Bone marrow (tissue), 2 donors: ENCODE measurements around the gene RPS2.
A peak's percentile ranks its signal among the peaks of the same experiment; 100 is the strongest.
"Not testable (repeated sequence)": the region's sequence is repeated elsewhere in the genome, so short reads cannot be mapped to it uniquely, and the experiment has no call there.

Source experiments
- DNase-seq, 2 donors: peaks; one replicate each; lab custom pipeline; 2025; lab: John Stamatoyannopoulos, UW

RPS2 gene

DNA sequence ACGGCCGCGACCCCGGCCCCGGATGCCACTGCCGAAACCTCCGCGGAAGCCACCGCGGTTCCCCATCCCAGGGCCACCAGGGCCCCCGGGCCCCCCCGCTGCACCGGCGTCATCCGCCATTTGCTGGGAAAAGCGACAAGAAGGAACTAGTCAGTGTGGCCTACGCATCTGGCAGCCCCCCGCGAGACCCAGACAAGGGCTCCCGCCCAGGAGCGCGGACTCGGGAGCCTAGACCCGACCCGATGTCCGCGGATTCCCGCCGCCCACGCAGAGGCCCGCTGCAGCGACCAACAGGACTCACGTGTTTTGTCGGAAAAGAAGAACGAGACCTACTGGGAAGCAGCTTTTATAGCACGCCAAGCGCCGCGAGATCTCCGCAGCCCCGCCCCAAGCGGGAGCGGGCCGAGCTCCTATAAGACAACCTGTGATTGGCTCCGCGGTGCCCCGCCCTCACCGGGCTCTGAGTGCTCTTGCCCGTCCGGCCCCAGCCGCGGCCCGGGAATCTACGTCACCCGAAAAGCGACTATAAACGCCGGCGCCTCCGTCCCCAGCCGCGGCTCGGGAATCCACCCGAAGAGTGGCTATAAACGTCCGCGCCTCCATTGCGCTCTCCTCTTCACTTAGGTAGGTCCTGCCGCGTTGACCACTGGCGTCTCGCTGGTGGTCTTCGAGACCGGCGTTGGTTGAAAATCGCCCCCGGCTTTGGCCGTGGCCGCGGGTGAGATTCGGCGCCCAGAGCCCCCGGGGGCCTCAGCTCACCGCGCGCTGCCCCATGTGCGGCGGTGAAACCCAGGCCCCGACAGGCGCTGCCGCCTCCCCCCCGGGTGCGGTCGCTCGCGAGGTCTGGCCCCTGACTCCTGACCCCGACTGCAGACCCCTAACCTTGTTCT is at the start of gene RPS2:
TSS of gene RPS2 (minus strand) at position 321 of the 890 bp plus-strand sequence. CDS start at position 120, 201 bp downstream.
- DNase-seq: peak; percentile 96 to 99

DNA sequence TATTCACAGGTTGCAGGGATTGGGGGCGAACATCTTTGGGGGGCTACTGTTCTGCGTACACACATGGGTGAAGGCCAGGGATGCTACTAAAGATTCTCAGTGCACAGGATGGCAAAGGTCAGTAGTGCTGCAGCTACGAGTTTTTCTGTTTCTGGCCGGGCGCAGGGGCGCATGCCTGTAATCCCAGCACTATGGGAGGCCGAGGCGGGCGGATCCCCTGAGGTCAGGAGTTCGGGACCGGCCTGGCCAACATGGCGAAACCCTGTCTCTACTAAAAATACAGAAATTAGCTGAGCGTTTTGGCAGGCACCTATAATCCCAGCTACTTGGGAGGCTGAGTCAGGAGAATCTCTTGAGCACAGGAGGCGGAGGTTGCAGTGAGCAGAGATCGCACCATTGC is 48.9 kb upstream of the RPS2 start:
- DNase-seq: no peak

DNA sequence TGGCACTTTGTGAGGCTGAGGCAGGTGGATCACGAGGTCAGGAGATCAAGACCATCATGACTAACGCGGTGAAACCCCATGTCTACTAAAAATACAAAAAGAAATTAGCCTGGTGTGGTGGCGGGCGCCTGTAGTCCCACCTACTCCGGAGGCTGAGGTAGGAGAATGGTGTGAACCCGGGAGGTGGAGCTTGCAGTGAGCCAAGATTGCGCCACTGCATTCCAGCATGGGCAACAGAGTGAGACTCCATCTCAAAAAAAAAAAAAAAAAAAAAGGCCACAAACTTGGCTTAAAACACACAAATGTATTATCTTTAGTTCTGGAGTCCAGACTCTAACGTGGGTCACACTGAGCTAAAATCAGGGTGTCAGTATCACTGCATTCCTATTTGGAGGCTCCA is 47.1 kb upstream of the RPS2 start:
- DNase-seq: not testable (repeated sequence)

DNA sequence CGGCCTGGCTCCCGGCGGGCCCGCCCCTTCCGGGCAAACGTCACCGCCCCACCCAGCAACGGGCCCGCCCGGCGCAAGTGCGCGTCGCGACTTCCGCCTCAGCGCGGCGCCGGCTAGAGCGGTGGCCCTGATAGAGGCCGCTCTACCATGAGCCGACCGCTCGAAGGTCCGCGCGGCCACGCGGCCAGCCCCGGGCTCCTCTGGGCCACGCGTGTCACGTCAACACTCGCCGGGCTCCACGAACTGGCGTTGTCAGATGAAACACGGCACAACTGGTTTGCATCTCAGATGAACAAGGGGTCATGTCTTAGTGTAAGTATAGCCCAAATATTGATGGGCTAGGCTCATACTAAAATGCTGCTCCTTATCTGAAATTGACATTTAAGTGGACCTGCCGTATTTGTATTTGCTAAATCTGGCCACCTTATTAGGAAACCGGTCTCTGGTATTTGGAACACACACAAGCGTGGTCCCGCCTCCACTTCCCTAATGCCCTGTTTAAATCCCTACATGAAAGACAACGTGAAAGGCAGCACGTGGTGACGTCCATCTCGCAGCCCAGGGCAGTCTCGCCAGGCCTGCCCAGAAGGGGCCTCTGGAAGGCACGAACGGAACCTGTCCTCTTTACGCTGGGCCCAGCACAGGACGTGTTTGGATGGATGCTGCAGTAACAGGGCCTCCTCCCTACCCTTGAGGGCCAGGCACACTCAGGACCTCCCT is 45.3 kb upstream of the RPS2 start, which contains the start of gene ZNF598:
TSS of gene ZNF598 (minus strand) at position 31 of the 720 bp plus-strand sequence.
- DNase-seq: peak in 1 of 2 donors; percentile 34

DNA sequence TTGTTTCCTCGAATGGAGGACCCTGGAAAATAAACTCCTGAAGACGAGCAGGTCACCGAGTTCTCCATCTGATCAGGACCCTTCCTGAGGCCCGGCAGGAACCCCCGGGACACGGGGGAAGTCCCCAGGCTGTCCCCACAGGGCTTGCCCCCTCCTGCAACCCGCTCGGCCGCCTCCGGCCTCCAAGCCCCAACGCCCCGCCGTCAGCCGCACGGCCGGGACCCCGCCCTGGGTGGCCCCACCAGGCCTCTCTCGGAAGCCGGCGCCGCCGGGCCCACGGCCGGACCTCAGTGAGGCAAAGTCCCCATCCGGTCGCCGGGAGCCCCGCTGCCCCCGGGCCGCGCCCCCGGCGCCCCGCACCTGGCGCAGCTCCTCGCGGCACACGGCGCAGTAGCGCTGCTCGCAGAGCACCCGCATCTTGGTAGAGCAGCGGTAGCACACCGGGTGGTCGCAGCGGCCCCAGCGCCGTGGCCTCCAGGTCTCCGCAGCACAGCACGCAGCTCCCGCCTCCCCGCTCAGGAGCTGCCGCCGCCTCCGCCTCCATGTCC is 44.6 kb upstream of the RPS2 start:
- no peak for DNase-seq

DNA sequence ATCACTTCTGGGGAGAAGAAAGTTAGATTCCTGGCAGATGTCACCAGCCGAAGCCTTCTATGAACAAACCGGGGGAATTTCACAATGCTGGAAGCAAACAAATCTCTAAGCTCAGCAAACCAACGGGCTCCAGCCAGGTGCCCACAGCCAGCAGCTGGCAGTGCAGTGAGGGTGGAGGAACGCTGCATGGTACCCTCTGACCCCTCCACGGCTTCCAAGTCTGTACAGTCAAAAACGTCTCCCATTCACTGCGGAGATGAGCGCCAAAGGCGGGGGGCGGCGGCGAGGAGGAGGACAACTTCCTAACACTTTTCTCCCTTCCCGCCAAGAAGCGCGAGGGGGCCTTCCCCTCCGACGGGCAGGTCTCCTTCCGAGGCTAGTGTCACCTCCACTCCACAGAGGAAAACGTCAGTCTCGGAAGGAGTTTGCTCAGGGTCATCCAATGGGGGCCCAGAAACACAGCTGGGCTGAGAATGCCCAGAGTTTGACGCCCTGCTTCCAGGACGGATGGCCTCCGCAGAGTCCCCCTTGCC is 44.1 kb upstream of the RPS2 start:
- peak in 1 of 2 donors; percentile 30 for DNase-seq

DNA sequence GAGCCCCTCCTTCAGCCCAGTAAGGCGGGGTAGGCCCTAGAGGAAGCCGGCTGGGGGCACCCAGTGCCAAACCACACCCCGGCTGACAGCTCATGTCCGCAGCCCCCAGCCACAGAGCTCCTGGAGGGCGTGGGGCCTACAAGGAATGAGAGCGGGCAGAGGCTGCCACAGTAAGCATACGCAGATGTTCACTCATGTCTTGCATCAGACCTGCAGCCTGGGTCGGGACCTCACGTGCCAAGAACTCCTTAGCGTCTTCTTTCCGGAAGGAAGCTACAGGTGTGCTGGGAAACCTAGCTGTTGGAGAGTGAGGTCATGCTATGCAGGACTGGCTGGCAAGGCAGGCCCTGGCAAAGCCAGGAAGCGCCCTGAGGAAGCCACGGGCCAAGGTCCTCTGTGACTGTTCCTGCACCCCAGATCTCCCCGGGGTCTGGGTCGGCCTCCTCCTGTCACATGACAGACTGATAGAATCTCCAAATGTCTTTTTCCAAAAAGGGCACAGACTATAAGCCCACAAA is 43.4 kb upstream of the RPS2 start:
- peak in 1 of 2 donors; percentile 30 for DNase-seq

DNA sequence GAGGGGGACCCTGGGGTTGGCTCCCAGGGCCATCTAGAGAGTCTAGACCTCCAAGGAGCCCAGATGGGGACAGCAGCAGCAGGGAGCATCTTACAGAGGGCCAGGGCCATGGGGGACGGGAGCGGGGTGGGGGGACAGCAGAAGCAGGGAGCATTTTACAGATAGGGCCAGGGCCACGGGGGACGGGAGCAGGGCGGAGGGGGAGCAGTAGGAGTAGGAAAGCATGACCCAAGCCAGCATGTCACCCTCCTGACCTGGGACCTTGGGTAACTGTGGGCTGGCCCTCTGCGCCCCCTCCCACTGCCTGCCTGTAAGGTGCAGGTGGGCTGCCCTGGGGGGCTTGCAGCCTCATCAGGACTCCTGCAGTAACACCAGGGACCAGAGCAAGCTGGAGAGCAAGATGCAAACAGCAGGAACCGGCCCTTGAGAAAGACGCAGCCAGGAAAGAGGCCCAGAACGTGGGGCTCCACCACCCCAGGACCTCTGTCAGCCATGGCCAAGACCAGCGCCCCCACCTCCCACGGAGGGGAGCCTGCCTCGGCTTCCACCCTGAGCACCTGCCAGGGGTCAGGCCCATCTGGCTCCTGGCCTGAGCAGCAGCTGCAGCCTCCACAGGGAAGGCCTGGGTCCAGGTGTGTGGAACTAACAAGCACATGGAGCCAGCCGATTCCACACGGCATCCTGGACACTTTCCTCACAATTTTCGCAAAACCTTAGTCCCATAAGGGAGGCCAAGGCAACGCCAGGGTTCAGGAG is 42.6 kb upstream of the RPS2 start:
- DNase-seq: no peak

DNA sequence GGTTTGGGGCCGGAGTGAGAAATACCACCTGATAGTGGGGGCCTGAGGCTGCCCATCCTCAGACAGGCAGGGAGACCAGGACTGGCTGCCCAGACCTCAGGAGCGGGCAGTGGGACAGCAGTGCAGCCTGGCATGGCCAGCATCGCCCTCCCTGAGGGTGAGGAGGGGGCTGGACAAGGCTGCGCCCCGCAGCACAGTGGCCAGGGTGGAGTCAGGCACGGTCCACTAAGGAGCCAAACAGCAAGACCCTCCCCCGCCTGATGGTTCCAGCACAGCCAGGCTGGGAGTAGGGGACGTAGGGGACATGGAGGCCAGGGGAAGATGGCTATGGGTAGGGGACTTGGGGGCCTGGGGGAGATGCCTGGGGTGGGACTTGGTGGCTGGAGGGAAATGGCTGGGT is 41.7 kb upstream of the RPS2 start:
- no peak for DNase-seq

DNA sequence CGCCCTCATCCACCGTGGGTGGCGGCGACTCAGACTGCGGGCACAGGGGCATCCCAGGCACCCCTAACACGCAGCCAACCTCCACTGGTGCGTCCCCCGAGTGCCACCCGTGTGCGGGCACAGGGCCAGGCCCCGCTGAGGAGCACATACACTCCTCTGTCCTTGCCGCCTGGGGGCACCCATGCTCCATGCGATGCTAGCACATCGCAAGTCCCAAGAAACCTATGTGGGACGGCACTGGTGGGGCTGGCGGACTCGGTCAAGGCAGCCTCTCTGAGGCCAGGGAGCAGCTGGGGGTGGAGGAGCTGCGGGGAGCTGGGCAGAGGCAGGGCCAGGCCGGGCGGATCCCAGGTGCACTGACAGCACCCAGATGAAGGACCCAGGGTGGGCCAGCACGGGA is 41.0 kb upstream of the RPS2 start:
- DNase-seq: peak in 1 of 2 donors; percentile 36

DNA sequence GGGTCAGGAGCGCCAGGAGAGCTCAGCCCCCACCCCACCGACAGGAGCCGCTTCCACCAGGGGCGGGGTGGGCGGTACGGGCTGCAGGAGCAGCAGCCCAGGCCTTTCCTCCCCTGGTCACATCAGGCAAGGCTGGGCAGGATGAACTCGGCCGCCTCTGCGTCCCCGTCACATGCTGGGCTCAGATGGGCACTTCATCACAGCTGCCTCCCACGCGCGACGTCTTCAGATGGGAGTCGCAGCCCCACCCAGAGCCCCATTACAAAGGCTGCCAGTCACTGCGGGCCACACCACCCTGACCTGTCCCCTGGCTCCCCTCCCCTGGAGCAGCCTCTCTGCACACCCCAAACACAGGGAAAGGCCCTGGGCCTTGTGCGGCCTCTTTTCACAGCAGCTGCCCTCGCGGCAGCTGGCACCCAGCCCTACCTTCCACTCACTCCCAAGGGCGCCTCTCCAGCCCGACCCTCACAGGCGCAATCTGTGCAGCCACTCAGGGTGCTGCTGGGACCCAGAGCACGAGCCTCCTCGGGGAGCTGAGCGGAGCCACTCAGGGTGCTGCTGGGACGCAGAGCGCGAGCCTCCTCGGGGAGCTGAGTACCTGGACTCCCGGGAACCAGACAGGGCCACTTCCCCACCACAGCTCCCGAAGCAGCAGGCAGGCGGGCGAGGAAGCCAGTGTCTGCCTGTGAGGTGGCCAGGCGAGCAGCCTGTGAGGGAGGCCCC is 40.3 kb upstream of the RPS2 start:
- DNase-seq: no peak

DNA sequence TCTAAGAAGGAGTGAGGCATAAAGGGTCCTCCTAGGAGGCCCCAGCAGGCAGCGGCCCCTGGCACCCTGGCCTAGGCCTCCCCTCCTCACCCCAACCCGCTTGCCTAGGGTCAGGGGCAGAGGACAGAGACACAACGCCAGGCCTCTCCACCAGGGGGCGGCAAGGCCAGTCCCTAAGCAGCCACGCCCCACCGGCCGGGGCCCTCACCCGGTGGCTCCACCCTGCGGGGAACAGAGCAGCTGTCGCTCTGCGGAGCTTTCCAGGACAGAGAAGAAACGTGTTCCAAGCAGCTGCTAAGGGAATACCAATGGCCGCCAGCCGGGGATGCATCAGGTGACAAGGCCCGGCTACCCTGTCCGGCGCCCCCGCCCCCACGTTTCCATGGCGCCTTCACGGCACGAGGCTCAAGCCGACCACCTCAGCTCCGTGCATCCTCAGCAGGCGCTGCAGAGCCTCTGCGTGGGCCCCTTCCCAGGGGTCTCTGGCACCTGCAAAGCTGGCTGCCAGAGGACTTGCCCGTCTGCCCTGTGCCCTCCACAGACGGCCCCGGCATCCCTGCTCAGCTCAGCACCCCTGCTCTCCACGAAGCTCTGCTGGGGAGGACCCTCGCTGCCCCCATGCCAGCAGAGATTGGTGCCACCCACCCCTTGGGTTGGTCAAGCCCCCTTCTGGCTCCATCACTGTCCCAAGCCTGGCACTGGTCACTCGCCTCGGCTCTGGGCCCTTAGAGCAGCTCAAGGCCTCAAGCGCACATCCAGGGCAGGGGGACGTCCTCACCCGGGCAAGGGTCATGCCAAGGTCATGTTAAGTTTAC is 39.4 kb upstream of the RPS2 start:
- peak; percentile 66 to 79 for DNase-seq

DNA sequence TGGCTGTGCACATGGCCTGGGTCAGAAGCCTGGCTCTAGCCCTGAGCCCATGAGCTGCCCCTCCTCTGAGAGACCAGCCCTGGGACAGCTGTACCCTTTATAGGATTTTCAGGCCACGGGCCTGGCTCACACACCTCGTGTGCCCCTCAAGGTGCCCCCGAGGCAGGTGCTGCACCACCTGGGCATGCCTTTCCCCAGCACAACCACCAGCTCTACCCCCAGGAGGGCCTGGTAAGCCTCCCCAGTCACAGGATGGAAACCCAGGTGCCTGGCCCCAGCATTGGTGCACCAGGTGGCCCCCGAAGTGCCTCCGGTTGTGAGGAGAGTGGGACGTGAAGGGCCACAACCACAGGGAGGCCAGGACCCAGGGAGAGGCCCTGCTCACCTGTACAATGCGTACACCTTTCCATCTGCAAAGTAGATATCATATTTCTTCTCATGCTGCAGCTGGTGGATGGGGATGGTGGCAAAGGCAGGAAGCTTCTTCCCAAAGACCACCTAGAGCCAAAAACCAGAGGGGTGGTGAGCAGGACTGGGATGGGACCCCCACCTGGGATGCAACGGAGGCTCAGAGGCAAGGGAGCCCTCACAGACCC is 38.7 kb upstream of the RPS2 start:
- no peak for DNase-seq

DNA sequence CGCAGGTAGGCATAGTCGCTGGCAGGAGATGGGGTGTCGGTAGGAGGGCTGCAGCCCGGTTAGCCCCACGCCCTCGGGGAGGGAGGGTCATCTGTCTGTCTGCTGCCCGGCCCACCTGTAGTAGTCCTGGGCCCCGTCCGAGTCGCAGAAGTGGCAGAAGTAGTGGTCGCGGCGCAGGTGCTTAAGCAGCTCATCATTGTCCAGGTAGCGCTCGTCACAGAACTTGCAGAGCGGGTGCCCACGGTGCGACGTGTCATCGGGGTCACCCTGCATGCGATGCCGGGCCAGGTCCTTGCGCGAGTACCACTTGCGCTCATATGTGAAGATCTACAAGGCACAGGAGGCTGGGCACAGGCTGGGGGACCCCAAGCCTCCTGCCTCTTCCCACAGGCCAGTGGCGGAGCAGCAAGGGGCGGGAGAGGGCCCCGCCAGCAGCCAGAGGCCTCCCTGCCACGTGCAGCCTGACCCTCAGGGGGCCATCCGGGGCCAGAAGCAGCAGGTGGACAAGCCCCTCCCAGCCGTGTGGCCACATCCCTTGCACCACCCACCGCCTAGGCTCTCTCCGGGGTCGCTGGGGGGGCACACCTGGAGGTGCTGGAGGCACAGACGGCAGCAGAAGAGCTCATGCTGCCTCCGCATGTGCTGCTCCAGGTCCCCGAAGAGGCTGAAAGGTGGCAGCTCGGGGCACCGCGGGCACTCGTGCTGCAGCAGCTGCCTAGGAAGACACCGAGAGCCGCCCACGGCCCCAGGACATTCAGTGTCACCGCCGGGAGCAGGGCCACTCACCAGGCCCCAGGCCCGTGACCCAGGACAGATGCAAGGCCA is 38.0 kb upstream of the RPS2 start:
- DNase-seq: no peak

DNA sequence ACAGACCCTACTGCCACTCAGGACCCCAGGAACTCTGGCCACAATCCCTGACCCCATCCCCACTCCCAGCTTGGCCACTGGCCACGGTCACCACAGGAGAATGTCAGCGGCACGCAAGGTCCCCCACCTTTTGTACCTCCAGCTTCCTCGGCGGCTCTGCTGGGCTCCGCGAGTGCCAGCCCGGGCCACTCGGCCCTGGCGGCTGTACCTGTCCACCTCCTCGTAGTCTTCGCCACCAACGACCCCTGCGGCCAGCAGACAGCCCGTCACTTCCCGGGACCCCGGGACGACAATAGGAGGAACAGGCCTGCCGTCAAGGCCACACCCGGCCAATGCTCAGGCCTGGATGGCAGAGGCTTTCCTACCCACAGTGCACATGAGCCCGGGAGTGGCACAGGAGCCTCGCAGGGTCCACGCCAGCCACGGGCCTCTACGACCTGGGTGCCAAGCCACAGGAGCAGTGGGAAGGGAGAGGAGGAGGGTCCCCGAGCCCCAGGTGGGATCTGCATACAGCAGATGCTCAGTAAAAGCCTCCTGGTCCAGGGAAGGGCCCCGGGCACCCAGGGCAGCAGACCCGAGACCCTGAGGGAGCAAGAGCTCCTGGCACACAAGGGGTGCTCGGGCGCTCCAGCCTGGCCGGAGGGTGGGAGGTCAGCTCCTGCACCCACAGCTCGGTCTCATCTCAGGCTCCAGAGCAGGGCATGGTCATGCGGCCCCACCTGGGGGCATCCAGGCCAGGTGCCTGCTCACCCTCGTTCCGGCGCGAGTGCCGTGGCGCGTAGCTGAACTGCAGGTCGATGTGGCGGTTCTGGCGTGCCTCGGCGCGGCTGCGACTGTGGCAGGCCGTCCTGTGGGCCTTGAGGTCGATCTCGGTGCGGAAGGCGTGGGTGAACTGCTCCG is 37.1 kb upstream of the RPS2 start:
- no peak for DNase-seq

DNA sequence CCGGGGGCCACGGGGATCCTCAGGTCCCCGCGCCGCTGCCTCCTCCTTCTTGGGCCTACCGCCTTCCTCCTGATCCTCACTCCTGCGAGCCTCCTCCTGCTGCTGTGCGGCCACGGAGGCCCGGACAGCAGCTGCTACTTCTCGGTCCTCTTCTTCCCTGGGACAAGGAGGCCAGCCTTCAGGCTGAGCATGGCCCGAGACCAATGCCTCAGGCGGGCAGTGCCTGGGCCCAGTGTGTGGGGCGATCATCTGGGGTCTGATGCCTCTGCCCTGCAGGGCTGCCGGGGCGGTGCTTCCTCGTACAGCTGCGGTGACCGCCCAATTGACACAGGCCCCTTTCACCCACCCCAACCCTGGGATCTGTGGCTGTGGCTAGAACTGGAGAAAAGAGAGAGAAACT is 36.4 kb upstream of the RPS2 start:
- DNase-seq: no peak

DNA sequence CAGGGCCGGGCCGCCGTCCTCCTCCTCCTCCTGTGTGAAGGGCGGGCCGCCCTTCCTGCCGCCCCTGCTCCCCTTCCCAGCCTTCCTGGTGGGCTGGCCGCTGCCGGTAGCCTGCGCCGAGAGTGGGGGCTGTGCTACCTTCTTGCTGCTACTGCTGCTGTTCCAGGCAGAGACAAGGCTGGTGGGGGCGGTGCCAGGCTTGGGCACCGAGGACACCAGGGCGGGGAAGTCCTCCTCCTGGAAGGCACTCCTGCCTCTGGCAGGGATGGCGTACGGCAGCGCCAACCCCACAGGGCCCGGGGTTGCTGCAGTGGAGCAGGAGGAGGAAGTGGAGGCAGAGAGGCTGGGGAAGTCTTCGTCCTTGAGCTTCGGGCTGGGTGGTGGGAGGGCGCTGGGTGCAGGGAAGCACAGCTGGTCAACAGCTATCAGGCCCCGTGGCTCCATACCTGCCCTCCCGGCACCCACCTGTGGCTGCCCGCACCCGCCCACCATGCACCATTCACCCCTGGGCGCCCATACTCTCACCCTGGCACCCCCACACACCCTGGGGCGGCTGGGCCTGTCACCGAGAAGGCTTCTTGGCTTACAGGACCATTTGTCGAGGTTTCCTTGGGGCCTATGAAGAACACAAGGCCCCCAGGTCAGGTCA is 35.4 kb upstream of the RPS2 start:
- DNase-seq: no peak
